NCI-H748 treated with DMSO at 0.1 percent for 48 hours (cell line): ENCODE data around the gene RIPPLY1.

Source experiments
- DNase-seq: peaks from one replicate; lab custom pipeline; 2025; lab: John Stamatoyannopoulos, UW

RIPPLY1 gene, protein sequence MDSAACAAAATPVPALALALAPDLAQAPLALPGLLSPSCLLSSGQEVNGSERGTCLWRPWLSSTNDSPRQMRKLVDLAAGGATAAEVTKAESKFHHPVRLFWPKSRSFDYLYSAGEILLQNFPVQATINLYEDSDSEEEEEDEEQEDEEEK

DNA sequence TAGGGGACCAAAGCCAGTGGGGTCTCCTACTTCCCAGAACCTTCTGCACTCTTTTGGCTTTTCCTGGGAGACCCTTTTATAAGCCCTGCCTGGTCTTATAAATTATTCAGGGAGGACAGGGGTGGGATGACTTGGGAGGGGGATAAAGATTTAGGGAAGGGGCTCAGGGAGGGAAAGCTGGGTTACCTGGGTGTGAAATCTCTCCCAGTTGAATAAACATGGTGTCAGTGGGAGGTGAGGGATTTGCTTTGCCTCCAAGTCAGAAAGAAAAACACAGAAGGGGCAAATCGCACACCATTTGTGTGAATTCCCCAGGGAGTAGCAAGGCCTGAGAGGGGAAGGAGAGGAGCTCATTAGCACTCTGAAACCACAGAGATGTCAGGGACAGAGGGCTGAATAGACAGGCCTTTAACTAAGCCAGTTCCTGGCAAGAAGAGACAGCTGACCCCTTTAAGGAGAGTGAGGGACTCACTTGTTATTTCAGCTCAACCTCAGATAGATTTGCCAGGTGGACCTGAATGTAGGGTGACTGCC is at the start of gene RIPPLY1:
Gene RIPPLY1 (minus strand): TSS at position 51 of the 534 bp plus-strand sequence. CDS start 54 bp downstream, outside the sequence.
- DNase-seq = no peak

DNA sequence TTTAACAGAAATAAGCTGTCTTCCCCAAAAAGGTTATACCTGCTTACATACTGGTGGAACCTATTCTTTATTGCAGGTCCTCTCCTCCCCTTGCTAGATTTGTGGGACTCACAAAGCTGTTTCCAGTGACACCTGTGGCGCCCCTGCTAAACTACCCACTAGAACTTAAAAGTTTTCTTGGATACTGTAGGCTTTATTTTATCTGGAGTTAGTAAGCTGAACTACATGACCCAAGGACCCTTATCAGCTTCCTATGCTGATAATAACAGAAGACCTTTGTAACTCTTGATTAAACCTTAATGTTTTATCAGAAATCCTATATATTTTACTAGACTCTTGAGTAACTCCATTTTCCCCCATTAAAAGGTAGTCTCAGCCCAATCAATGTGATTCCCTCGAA is 49.4 kb upstream of the RIPPLY1 start:
- no peak for DNase-seq

DNA sequence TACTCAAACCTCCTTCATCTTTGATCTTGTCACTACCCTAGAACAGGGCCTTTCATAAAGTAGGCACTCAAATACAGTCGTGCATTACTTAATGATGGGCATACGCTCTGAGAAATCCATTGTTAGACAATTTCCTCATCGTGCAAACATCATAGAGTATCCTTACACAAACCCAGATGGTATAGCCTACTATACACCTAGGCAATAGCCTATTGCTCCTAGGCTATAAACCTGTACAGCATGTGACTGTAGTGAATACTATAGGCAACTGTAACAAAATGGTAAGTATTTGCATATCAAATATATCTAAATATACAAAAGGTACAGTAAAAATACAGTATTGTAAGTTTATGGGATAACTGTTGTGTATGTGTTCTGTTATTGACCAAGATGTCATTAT is 48.9 kb upstream of the RIPPLY1 start:
- no peak for DNase-seq

DNA sequence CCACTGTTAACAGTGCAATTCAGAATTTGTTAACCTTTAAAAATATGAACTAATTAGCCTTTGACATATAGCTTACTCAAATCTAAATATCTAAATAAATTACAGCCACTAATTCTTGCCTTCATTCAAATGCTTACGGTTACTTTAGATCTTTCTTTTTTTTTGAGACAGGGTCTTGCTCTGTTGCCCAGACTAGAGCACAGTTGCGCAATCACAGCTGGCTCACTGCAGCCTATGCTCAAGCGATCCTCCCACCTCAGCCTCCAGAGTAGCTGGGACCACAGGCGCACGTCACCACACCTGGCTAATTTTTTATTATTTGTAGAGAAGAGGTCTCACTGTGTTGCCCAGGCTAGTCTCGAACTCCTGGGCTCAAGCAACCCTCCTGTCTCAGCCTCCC is 48.1 kb upstream of the RIPPLY1 start:
- no peak for DNase-seq

DNA sequence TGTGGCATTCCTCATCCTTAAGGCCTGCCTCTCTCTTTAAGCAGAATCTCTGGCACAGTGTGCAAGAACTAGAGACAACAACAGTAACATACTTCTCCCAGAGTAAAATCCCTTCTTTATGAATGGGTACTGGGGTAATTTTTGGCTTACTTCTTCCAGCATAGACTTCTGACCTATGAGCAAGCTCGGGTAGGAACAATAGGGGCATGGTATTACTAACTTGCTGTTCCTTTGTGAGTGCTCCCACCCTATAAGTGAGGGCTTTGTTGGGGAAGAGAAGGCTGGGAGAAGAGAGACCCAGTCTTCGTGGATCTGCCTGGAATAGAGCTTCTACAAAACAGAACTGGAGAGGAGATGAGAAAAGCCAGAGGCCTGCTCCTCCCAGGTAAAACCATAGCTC is 47.2 kb upstream of the RIPPLY1 start:
- DNase-seq = no peak

DNA sequence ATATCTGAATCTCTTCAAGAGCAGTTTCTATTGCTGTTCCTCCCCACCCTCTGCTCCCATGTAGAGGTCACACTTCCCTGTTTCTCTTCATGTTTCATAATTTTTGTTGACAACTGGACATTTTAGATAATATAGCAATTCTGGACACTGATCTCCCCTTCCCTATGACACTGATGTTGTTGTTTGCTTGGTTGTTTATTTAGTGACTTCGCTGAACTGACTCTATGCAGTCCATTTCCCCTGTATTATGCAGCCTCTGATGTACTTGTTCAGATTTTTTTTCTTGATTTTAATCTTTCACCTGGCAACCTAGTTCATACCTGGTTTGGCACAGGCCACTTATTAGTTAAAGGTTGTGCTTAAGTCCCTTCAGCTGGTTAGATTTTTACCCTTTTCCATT is 46.2 kb upstream of the RIPPLY1 start:
- DNase-seq = no peak

DNA sequence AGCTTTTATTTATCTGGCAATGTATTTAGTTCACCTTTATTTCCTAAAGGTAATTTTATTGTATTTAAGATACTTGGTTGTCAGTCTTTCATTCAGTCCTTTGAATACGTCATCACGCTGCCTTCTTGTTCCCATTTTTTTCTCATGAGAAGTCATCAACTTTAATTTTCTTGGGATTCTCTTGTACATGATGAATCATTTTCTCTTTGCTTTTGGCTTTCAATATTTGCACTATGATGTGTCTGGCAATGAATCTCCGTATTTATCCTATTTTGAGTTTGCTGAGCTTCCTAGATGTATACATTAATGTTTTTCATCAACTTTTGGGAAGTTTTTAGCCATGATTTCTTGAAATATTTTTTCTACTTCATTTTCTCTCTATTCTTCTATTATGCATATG is 45.5 kb upstream of the RIPPLY1 start:
- no peak for DNase-seq

DNA sequence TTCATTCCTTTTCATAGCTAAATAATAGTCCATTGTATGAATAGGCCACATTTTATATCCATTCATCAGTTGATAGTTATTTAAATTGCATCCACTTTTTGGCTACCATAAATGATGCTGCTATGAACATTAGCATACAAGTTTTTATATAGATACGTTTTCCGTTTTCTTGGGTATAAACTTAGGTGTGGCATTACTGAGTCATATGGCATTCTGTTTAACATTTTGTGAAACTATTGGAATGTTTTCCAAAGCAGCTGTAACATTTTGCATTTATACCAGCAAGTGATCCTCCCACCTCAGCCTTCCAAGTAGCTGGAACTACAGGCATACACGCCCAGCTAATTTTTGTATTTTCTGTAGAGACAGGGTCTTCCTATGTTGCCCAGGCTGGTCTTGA is 43.3 kb upstream of the RIPPLY1 start:
- DNase-seq = no peak

DNA sequence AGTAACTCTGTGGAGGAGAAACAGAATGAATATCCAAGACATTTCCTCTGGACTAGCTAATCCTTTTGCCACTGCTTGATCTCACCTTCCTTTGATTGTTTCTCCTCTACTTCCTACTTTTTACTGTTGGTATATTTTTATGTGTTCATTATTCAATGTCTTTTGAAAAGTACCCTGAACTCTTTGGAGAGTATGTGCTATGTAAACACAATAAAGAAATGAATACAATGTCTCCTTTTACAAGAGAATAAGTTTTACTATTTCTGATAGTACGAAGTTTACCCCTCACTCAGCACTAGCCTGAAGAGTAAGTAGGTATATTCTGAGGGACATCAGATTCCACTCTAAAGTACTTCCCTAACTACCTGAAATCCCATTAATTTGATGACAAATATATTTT is 36.9 kb upstream of the RIPPLY1 start:
- DNase-seq = no peak

DNA sequence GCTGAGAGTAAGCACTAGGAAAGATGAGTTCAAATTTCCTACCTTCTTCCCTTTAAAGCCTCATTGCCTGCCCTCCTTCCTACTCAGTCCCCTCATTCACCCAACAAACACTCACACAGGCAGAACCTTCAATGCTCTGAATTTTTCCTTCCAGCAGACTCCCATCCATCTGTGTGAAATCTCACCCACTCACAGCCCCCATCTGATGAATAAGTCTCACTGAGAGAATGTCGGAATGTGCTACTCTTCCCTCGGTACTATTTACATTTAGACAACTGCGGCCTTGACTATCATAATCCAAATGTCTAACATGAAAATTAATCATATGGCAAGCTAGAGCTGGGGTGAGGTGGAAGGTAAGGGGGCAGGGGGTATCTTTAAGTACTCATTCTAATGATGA is 36.4 kb upstream of the RIPPLY1 start:
- no peak for DNase-seq

DNA sequence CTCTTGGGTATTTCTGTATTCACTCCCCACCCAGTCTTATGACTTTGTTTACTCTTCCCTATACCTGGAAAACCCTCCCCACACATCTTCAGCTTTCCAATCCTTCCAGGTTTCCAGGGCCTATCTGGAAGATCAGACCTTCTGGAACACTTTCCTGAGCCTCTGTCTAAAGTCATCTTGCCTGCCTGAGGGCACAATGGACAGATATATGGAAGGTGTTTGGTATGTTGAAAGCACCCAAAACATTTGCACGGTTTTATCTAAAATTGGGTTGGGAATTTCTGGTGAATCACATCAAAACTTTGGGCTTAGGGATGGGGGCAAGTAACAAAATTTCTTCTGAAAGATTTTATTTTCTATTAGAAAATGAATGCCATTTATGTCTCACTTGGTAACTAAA is 33.1 kb upstream of the RIPPLY1 start:
- no peak for DNase-seq

DNA sequence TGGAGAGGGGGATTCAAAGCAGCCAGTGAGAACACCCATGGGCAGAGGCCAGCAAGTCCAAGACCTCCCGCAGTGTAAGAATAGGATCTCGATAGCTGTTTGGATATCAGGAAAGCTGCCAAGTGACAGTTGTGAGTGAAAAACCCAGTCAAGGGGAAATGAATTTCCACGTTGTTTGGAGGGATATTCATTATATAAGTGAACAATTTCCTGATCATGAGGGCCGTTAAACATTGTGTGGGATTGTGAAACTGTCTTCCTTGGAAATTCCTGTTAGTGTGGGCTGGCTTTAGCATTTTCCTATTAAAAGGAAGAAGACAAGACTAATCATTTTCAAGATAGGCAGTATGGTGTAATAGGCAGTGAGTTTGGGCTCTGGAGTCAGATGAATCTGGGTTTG is 32.0 kb upstream of the RIPPLY1 start:
- DNase-seq = no peak

DNA sequence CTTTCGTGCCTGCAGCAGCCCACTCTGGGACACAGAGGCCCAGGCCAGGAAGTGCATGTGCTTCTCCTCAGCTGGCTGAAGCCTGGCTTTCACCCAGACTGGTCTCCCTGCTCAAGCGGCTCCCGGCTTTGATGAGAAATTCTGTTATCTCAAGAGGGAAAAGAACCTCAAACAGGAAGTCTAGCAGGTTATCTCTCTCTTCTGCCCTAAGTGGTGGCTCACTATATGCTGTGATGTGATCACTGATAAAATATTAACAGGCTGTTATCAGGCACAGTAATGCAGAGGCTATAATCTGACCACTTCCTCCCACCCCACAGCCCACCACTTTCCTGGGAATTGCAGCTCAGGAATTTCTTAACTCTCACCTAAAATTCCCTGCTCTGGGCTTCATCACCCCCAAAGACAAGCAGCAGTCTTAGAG is 30.4 kb upstream of the RIPPLY1 start:
- DNase-seq = no peak

DNA sequence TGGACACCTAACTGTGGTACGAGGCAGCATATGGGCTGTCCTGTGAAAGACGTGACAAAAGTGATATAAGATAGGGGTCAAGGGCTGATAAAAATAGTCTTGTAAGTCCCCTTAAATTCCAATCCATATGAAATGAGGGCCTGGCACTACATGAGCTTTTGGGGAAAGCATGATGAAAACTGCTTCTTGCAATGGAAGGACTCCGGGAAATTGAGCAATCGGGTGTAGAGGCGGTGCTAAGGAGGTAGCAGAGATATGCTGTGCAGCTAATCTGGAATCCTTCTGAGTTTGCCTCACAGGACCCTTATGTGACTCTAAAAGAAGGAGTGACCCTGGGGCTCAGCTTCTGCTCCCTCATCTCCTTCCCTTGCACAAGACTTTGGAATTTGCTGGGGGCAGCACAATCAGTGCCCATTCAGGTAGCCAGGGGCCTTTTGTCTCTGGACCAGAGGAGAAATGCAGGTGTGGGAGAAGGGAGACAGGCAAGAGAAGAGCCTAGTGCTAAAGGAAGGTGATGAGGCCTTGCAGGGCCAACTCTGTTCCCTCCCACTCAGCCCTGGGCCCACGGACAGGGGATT is 29.9 kb upstream of the RIPPLY1 start:
- DNase-seq = no peak

DNA sequence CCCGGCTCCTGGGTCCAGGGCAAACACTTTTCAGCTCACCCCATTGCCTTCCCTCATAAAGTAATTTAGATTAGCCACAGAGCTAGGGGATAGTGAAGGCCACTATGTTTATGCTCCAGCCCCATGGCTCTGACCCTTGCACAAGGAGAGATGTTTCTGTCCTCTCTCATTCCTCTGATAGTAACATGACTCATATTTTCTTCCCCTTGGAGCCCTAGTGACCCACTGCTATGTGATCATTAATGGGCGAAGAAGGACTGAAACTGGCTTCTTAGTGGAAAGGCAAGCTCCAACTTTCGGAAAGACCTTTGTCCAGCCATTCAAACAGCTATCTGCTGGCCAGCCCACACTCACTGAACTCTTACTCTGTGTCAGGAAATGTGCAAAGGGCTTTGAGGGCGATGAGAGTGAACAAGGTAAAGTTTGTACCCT is 29.4 kb upstream of the RIPPLY1 start:
- no peak for DNase-seq

DNA sequence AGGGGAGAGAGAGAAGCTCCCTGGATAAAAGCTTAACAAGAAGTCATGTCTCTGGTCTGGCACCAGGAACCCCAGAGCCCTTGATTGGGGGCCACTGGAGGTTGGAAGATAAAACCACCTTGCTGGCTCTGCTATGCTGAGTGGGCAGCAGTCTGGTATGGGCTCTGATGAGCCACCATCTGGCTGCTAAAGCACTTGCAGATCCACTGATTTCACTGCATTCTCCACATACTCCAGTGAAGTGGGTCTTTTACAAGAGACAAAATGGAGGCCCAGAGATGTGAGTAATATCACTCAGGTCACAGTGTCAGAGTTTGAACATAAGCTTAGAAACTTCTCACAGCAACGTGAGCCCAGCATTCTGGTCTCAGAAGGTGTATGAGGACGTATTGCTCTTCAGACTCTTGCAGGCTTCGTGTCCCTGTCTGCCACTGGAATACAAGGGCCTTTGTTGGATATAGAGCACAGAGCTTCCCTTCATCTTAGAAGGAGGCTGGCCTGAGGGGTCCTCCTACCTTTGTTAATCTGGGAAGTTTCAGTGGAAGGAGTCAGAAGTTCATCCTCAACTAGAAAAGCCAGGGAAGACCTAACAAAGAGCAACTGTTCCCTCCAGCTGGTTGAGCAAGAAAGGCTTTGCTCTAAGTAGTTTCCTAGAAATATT is 28.8 kb upstream of the RIPPLY1 start:
- DNase-seq = no peak

DNA sequence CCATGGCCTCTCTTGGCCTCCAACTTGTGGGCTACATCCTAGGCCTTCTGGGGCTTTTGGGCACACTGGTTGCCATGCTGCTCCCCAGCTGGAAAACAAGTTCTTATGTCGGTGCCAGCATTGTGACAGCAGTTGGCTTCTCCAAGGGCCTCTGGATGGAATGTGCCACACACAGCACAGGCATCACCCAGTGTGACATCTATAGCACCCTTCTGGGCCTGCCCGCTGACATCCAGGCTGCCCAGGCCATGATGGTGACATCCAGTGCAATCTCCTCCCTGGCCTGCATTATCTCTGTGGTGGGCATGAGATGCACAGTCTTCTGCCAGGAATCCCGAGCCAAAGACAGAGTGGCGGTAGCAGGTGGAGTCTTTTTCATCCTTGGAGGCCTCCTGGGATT is 25.1 kb upstream of the RIPPLY1 start:
- DNase-seq = no peak

DNA sequence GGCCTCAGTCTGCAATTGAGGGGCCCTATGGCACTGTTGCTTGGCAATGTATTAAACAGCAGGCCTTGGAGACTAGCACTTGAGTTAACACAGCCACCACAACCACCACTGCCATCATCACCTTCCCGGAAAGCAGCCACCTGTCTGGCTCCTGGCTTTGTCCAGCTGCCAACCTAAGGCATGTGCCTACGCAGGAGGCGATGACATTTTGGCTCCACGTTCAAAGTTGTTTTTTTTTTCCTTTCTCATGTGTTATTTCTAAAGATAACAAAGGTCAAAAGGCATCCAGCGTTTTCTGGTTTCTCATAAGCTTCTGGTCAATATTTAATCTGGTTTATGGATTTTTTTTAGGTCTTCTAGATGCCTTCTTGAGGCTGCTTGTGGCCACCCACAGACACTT is 24.6 kb upstream of the RIPPLY1 start:
- no peak for DNase-seq

DNA sequence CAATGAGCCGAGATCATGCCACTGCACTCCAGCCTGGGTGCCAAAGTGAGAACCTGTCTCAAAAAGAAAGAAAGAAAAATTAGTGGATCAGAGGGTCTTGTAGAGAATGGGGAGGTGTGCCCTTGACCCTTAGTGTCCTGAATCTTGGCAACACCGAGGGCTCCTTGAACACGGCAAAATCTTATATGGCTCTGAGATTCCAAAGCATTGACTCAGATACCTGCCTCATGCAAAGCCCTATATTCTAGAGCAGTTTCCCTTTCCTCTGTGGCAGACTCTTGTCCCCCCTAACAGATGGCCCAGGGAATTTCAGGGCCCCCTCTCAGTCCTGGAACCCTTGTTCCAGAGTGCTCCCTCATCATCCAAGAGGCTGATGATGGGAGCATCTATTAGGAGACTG is 23.9 kb upstream of the RIPPLY1 start:
- DNase-seq = no peak

DNA sequence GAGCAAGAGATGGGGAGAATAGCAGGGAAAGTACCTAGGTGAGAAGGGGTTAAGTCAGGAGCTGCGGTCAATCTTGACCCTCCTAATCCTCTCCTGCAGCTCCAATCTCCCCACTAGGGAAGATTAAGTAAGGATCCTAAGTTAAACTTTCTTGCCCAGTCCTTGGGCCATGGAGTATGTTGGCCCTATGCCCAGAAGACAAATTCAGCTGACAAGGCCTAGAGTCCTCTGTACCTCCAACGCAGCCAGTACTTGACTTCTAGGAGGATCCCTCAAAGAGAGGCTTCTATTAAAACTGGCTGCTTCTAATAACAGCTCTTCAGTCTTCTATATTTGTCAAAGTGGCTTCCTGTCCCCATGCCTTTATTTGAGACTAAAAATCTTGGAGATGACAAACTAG is 18.5 kb upstream of the RIPPLY1 start:
- DNase-seq = no peak

DNA sequence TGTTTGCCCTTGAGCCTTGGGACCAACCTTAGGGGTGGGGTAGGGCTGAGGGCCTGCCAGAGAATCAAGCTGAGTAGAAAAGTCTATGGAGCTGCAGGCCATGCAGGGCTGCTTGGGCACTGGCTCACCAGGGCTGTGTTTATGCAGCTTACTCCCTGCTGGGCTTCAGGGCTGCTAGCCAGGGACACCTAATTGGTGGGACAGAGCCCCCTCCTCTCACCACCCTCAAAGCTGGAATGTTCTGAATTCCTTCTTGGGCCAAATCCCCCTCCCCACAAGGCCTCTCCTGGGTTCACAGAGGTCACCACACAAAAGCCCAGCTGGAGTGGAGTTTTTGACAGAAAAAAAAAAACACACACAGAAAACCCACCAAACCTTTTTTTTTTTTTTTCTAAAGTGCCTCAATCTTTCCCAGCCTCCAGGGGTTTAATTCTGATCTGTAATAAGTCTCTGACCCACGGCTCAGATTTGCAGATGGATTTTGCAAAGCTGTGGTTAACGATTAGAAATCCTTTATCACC is 16.9 kb upstream of the RIPPLY1 start, which contains the start of gene CLDN2:
Gene CLDN2 (plus strand): TSS at position 471 of the 521 bp plus-strand sequence. CDS start 7,827 bp downstream, outside the sequence.
- no peak for DNase-seq

DNA sequence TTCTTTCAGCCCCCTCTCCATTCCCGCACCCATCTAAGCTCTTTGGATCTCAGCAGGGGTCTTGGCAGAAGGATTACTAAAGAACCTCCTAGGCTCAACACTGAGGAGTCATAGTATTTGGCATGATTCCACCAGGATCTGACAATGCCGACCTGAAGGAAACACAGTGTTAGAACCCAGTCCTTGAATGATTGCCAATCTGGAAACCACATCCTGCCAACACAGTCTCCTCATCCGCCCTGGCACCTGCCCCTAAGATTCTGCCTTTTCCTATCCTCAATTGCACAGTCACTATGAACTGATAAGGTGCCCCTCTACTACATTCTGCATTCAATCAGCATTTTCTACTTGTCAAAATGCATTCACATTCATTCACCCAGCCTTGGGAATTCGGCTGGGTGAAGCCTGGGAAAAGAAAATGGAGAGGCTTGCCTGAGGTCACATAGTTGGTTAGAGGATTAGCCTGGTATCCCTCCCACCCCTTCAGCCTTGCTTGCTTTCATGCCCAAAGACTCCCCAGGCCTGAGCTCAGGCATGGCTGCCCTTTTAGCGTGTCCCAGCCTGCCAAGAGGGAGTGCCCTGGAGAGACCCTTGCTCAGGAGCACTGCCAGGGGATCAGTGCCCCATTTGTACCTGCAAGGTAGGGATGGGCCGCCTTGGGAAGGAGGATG is 14.8 kb upstream of the RIPPLY1 start:
- no peak for DNase-seq

DNA sequence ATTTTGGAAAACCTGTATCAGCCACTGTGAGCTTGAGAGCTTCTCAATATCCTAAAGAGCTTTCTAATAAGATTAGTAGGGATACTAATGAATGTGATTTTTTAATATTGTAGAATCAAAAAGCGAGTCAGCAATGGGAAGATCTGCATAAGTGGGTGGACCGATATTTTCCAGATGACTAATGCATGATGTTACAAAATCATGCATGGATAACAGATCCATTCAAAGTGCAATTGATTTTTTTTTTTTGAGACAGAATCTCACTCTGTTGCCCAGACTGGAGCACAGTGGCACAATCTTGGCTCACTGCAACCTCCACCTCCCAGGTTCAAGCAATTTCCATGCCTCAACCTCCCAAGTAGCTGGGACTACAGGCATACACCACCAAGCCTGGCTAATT is 9.7 kb upstream of the RIPPLY1 start:
- DNase-seq = no peak
